Smooth muscle cell (in vitro differentiated cells): ENCODE data around the gene TMEM107. TPM values are rescaled to one million over a fixed set of nuclear protein-coding genes. Genes with fewer than 3 reads are reported as not detected.

Experiments
- DNase-seq: peaks from one replicate; lab custom pipeline; 2025; ENCODE audit not compliant: unreplicated experiment; lab: John Stamatoyannopoulos, UW
- H2AFZ ChIP-seq: fragments of 200-600 bp; sonication (generic); 2 replicates; pipeline ENCODE4 v1.6.0; 2016; ENCODE audit warnings: antibody characterized with exemption, low read depth, mild to moderate bottlenecking
- H3F3A ChIP-seq: fragments of 200-600 bp; sonication (generic); 2 replicates; pipeline ENCODE4 v1.6.0; 2017; ENCODE audit warnings: antibody characterized with exemption, low read depth
- H3K27ac ChIP-seq: fragments of 200-600 bp; sonication (generic); 2 replicates; pipeline ENCODE4 v1.5.1; 2016; ENCODE audit warnings: low read depth, mild to moderate bottlenecking
- H3K27me3 ChIP-seq: fragments of 200-600 bp; sonication (generic); 2 replicates; pipeline ENCODE4 v1.6.1; 2016; ENCODE audit warnings: low read depth, mild to moderate bottlenecking
- H3K36me3 ChIP-seq: fragments of 200-600 bp; sonication (generic); 2 replicates; pipeline ENCODE4 v1.5.1; 2016; ENCODE audit warnings: low read depth
- H3K4me1 ChIP-seq: fragments of 200-600 bp; sonication (generic); 2 replicates; pipeline ENCODE4 v1.5.1; 2016; ENCODE audit warnings: low read depth
- H3K4me2 ChIP-seq: fragments of 200-600 bp; sonication (generic); 2 replicates; pipeline ENCODE4 v1.6.0; 2016; ENCODE audit warnings: mild to moderate bottlenecking
- H3K4me3 ChIP-seq: fragments of 200-600 bp; sonication (generic); 2 replicates; pipeline ENCODE4 v1.5.1; 2016; ENCODE audit warnings: mild to moderate bottlenecking
- H3K79me2 ChIP-seq: fragments of 200-600 bp; sonication (generic); 2 replicates; pipeline ENCODE4 v1.6.0; 2016; ENCODE audit warnings: low read depth, mild to moderate bottlenecking
- H3K9ac ChIP-seq: fragments of 200-600 bp; sonication (generic); 2 replicates; pipeline ENCODE4 v1.6.0; 2016; ENCODE audit warnings: low read depth
- H3K9me3 ChIP-seq: fragments of 200-600 bp; sonication (generic); replicated peaks from 2 replicates; pipeline ENCODE4 v1.5.1; 2016; ENCODE audit warnings: low read depth
- H4K20me1 ChIP-seq: fragments of 200-600 bp; sonication (generic); 2 replicates; pipeline ENCODE4 v1.6.0; 2016; ENCODE audit warnings: low read depth
- CTCF ChIP-seq: fragments of 200-600 bp; sonication (generic); IDR thresholded peaks from 2 replicates; pipeline ENCODE4 v1.5.1; 2017; ENCODE audit warnings: borderline replicate concordance, mild to moderate bottlenecking, antibody characterized with exemption; ENCODE audit not compliant: insufficient read depth, poor library complexity, severe bottlenecking
- WGBS: methylation state at CpG from one replicate; pipeline ENCODE4 v1.1.7; 2016; ENCODE audit warnings: low lambda C conversion rate; 5-methylcytosine and 5-hydroxymethylcytosine counted together
- polyA plus RNA-seq: library from polyadenylated mRNA; unstranded; fragments of >200 nt; fragmentation: Nextera tagmentation; extraction: Ambion mirVana; gene quantifications from 2 replicates; pipeline ENCODE4 v1.2.1, GENCODE V29; 2016
- total RNA-seq: library from RNA; depleted of rRNA; stranded (reverse); fragments of >200 nt; gene quantifications from 2 replicates; pipeline ENCODE4 v1.2.3, GENCODE V29; 2014

Gene TMEM107
- total and polyA plus RNA-seq, 2 experiments from 2014 or later = 36.0 to 66.7 TPM

GRCh38 chr17:8151641-8152111 is 24.5 kb downstream of the TMEM107 start:
- peak; percentile 73 for DNase-seq
- Histone ChIP-seq H3K9ac (peak overlapping the region; percentile 97), H3K27me3 (no peaks in the 10 kb centered on the region), H3K4me2 (peak overlapping the region; percentile 95), H3K36me3 (peaks cover 5% of the 10 kb centered on the region), H3K4me3 (peak overlapping the region; percentile 79), H4K20me1 (peaks cover 74% of the 10 kb centered on the region), H2AFZ (no peak overlapping the region), H3K79me2 (peaks cover 10% of the 10 kb centered on the region), H3K9me3 (no peaks in the 10 kb centered on the region), H3K4me1 (peaks cover 17% of the 10 kb centered on the region), H3F3A (peaks cover 10% of the 10 kb centered on the region), H3K27ac (peak overlapping the region; percentile 99)
- 2% methylated on average over 22 of the region's 22 CpGs for WGBS
- no peak for TF ChIP-seq CTCF

DNA sequence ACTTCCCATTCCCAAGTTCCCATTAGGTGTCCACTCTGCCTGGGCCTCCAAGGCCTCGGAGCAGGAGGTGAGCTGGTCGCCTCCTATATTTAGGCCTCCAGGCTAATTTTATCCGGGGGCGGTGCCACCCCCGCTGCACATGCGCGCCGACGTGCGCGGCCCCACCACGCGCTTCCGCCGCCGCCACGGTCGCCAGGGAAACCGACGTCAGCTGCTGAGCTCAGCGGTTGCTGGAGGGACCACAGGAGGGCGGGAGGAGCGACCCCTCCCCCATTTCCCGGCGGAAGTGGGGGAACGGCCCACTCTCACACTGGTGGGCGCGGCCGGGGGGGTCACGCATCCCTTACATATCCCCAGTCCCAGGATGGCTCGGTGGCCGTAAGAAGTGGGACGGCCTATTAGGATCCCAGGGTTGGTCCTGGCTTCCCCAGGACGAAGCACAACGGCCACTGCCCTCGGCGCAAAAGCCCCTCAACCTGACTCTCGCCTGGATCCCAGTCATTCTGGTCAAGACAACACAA is 25.0 kb downstream of the TMEM107 start:
- Histone ChIP-seq H3K36me3 (peaks cover 5% of the 10 kb centered on the region), H3K4me3 (peak overlapping the region; percentile 79), H3K4me1 (peaks cover 17% of the 10 kb centered on the region), H3K9me3 (no peaks in the 10 kb centered on the region), H3K4me2 (peak overlapping the region; percentile 95), H3F3A (peaks cover 10% of the 10 kb centered on the region), H3K9ac (peak overlapping the region; percentile 97), H4K20me1 (peaks cover 79% of the 10 kb centered on the region), H2AFZ (no peak overlapping the region), H3K79me2 (peaks cover 10% of the 10 kb centered on the region), H3K27ac (peak overlapping the region; percentile 99), H3K27me3 (no peaks in the 10 kb centered on the region)
- no peak for TF ChIP-seq CTCF
- WGBS = under 1% methylated on average over 38 of the region's 38 CpGs
- DNase-seq = peak; percentile 80

GRCh38 chr17:8150194-8151119 is 25.7 kb downstream of the TMEM107 start:
- Histone ChIP-seq H3F3A (peaks cover 10% of the 10 kb centered on the region), H3K9me3 (no peaks in the 10 kb centered on the region), H4K20me1 (peaks cover 82% of the 10 kb centered on the region), H3K36me3 (peaks cover 5% of the 10 kb centered on the region), H2AFZ (no peak overlapping the region), H3K9ac (peak overlapping the region; percentile 70), H3K4me3 (peak overlapping the region; percentile 79), H3K27ac (peak overlapping the region; percentile 99), H3K4me2 (peak overlapping the region; percentile 95), H3K27me3 (no peaks in the 10 kb centered on the region), H3K4me1 (peaks cover 17% of the 10 kb centered on the region), H3K79me2 (peaks cover 10% of the 10 kb centered on the region)
- TF ChIP-seq CTCF = no peak
- WGBS = 90% methylated on average over 18 of the region's 18 CpGs
- no peak for DNase-seq
